Left colon (tissue), 2 donors: ENCODE measurements around the gene SPAG17. TPM values are rescaled to one million over a fixed set of nuclear protein-coding genes. Genes with fewer than 3 reads are reported as not detected.

ENCODE experiments used
- ATAC-seq: fragments of 200-7000 bp; cut with Tn5 transposase; one replicate; pipeline ENCODE4 v1.9.1; 2020; ENCODE audit warnings: mild to moderate bottlenecking, moderate library complexity
- DNase-seq, 2 donors: peaks; one replicate each; pipeline ENCODE4 v3.0.0-alpha.2; 2020
- intact Hi-C, 2 donors: fragments of 100-400 bp; cut with DNase I in 1 of 2; cut with micrococcal nuclease in 1 of 2; formaldehyde crosslinking; loops; one replicate each; pipeline versions ENCODE4 v1.11.2 to v1.14.0; 2022; cut with DNase I, micrococcal nuclease
- total RNA-seq, 2 donors: library from RNA; stranded (reverse); fragmentation: NEBNext Ultra II Directional; extraction: Animal tissue kit (Norgen Biotek cat#: 25700); gene quantifications; one replicate each; pipeline ENCODE4 v1.2.1, GENCODE V29; 2021
- donor health status: DM: no; HTN: no; CAD: no.
- donor health status: DM: yes; HTN: yes; CAD: no.

The SPAG17 gene
- total RNA-seq, 2 donors from 2014 or later, result not detected

DNA sequence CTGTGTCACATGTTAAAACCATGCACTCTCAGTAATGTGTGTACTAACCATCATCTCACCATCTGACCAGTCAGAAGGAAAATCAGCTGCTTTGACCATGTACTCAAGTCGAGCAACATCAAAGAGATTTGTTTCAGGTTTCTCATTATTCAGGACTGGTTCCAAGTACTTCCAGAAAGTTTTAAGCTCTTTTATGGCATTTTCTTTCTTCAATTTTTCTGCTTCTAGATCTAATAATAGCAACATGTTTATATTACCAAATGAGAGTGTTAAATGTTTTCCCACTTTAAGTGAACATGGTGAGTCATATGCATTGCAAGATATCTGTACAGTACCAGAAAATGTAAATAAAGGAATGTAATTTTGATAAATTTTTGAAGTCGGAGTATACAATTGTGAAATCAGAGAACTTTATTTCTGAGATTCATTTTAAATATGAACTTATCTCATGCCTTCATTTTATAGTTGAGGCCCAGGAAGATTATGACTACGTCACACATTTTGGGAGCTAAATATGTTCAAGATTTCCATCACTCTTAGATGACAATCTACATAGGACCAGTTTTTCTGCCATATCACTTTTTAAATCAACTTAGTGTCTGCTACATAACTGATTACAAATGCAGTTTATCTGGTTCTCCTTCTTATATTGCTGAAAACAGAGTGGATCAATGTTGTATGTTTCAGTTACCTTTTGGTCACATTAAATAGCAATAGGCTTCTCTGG lies 87.2 kb downstream of the SPAG17 start:
- ATAC-seq (no peak), DNase-seq (no peak)
- intact Hi-C loops, result no loop called here

- intact Hi-C loops, result no loop called here
- ATAC-seq, result no peak
- no peak for DNase-seq
Observed at GRCh38 chr1:118093017-118093416, 92.0 kb downstream of the SPAG17 start.

DNA sequence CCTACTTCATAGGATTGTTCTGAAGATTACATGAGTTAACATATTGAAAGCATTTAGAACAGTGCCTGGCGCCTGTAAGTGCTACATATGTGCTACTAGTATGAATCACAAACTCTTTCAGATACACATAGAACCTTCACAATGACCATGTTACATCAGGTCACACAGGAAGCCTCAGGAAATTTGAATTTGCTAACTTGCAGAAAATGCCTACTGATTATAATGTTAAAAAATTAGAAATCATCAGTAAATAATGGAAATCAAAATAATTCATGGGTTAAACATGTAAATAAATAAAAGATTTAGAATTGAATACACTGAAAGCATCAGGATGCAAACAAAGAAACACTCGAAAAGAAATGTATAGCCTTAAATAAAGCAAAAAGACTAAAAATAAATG lies 94.9 kb downstream of the SPAG17 start:
- ATAC-seq, result no peak
- intact Hi-C loops, result no loop called here
- DNase-seq, result no peak

DNA sequence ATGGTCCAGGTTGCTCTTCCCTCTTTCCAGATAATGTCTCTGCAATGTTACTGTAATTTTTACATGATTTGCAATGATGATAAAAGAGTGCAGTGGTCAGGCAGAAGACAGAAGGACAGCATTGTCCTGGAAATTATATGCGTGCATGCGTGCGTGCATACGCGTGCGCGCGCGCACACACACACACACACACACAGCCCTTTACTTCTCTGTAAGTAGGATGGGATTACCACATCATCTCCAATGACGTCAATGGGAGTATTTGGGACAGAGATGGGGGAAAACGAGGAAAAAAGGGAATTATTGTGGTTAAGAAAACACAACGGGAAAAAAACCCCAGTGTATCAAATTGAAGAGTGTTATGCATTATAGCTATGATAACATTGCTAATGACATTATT lies 99.7 kb downstream of the SPAG17 start:
- intact Hi-C loops, result no loop called here
- ATAC-seq (no peak), DNase-seq (no peak)

GRCh38 chr1:118084400-118084799 lies 100.6 kb downstream of the SPAG17 start:
- ATAC-seq, result no peak
- DNase-seq, result no peak
- intact Hi-C loops, result no loop called here

DNA sequence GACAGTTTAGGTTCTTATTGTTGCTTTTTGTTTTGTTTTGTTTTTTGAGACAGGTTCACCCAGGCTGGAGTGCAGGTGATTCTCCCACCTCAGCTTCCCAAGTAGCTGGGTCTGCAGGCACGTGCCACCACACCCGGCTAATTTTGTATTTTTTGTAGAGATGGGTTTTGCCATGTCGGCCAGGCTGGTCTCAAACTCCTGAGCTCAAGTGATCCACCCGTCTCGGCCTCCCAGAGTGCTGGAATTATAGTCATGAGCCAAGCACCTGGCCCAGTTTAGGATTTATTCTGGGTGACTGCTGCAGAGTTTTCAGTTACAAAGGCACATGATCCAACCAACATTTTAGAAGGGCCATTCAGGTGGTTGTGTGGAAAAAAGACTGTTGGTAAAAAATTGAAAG lies 102.0 kb downstream of the SPAG17 start:
- no peak for DNase-seq
- ATAC-seq, result no peak
- intact Hi-C loops, result no loop called here

DNA sequence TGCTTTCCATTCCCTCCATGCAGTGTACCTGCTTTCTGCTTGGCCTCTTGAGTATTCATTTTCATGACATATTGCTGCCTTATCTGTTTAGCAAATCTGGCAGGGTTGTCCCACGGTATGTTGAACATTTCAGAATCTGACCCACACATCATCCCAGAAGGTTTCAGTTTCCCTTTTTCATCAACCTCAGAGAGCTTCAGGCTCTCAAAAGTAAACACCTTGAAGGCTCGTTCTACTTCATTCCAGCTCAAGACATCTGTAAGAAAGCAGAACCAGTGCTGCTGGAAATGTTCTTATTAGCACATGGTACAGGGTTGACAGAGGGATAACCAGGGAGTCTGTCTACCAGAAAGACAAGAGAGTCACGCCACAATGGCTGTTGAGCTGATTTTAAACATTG lies 103.6 kb downstream of the SPAG17 start:
- no peak for DNase-seq
- ATAC-seq, result no peak
- intact Hi-C loops, result no loop called here

DNA sequence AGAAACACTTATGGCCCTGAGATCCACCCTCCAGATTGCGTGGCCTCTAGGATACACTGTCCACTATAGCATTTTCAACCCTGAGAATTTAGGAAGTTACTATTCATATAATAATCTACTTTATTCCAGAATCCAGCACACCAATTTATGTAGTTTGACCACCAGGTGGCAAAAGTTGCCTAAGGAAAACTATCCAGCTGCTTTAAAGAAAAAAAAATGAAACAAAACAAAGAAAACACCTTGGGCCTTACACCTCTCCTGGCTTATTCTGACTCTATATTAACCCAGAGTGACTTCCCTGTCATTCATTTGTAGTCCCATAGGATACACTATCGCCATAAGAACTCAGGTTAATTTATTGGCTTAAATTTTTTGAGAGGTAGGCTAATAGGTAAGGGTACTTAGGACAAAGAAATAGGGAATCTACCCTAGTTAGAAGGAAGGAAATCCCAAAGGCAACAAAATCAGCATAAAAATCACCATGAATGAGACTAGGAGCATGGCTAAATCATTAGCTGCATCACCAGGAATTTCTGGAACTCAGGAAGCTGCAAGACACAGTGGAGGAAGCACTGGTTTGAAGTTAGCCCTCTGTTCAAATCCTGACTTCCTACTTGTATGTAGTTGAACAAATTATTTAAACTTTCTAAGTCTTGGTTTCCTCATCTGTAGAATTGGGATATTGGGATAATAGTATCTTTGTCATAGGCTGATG lies 107.5 kb downstream of the SPAG17 start:
- intact Hi-C loops, result no loop called here
- ATAC-seq, result no peak

GRCh38 chr1:118075116-118075515 lies 109.9 kb downstream of the SPAG17 start:
- no peak for ATAC-seq
- intact Hi-C loops, result no loop called here
- DNase-seq, result no peak

More for the DNA sequence above, 107.5 kb downstream of the SPAG17 start:
- DNase-seq, result no peak

- ATAC-seq, result no peak
- DNase-seq, result no peak
- intact Hi-C loops, result no loop called here
Observed at GRCh38 chr1:118073648-118074435, 111.2 kb downstream of the SPAG17 start.

GRCh38 chr1:118049981-118050380 lies 135.0 kb downstream of the SPAG17 start:
- intact Hi-C loops, result no loop called here
- no peak for ATAC-seq
- no peak for DNase-seq

DNA sequence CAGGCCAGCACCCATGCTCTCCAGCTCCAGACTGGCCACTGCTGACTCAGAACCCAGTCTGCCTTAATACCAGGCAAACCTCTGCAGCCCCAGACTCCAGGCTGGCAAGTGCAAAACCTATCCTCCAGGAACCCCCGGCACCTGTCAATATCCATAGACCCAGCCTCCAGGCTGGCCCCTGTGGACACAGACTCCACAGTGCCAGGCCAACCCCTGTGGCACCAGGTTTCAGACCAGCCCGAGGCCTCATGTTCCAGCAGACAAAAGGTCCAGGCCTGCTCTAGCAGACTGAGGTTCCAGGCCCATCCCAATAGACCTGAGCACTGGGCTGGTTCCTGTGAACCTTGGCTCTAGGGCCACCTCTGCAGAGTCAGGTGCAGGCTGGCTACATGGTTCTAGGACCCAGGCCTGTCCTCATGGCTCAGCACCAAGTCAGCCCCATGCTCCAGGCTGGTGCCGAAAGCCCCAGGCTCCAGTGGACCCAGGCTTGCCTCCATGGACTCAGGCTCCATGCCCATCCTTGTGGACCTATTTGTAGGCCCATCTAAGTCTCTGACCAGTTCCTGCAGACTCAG lies 137.3 kb downstream of the SPAG17 start:
- DNase-seq (no peak), ATAC-seq (no peak)
- intact Hi-C loops, result no loop called here

GRCh38 chr1:118047006-118047649 lies 137.9 kb downstream of the SPAG17 start:
- ATAC-seq (no peak), DNase-seq (no peak)
- intact Hi-C loops, result no loop called here

GRCh38 chr1:118043624-118044023 lies 141.4 kb downstream of the SPAG17 start:
- ATAC-seq, result no peak
- DNase-seq, result no peak
- intact Hi-C loops, result no loop called here

GRCh38 chr1:118042501-118042900 lies 142.5 kb downstream of the SPAG17 start:
- intact Hi-C loops, result no loop called here
- ATAC-seq (no peak), DNase-seq (no peak)

GRCh38 chr1:118039170-118039569 lies 145.9 kb downstream of the SPAG17 start:
- ATAC-seq (no peak), DNase-seq (no peak)
- intact Hi-C loops, result no loop called here

GRCh38 chr1:118032883-118033282 lies 152.1 kb downstream of the SPAG17 start:
- intact Hi-C loops, result no loop called here
- ATAC-seq, result no peak
- DNase-seq, result no peak

DNA sequence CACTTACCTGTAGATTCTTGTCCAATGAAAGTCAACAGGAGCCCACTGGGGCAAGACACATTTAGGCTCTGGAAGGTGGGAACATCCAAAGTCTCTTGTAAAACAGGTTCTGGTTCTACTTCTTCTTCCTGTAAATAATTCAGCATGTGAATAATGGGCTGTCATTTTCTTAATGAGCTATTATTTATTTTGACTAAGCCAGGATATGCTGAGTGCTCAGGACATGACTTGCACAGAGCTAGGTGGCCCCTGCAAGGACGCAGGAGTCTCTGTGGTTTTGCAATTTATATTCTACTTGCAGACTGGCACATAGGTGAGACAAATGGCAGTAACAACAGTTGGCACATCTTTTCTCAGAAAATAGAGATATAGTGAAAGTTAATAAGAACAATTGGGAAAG lies 156.8 kb downstream of the SPAG17 start:
- DNase-seq, result no peak
- ATAC-seq, result no peak
- intact Hi-C loops, result no loop called here

GRCh38 chr1:118023199-118023598 lies 161.8 kb downstream of the SPAG17 start:
- ATAC-seq, result no peak
- no peak for DNase-seq
- intact Hi-C loops, result no loop called here
